ENCODE results near the gene PHLPP1.

GRCh38 chr18:63025251-63026090 is 310.1 kb downstream of the PHLPP1 start:
- no peak for TF ChIP-seq POLR2AphosphoS5 (IDR thresholded peaks at IDR 0.05)
- TF ChIP-seq CTCF (IDR thresholded peaks at IDR 0.05): peak in 3 of 5 experiments; percentile 31 to 41 (median 34)
